HepG2 (cell line): ENCODE results near the gene PXYLP1. TPM values are rescaled to one million over a fixed set of nuclear protein-coding genes. Genes with fewer than 3 reads are reported as not detected.

Experiments
- ARID3A ChIP-seq: IDR thresholded peaks from 2 replicates; pipeline ENCODE4 v1.6.1; 2012; ENCODE audit warnings: low read depth, low read length, improper control_type of control experiment
- DZIP1 ChIP-seq: sonication (generic); formaldehyde crosslinking; IDR thresholded peaks from 2 replicates; pipeline ENCODE4 v1.5.0; 2020; ENCODE audit warnings: mild to moderate bottlenecking, missing genetic modification reagents
- FOSL1 ChIP-seq: sonication (generic); formaldehyde crosslinking; IDR thresholded peaks from 2 replicates; pipeline ENCODE4 v1.9.0; 2021; ENCODE audit warnings: missing genetic modification reagents, borderline replicate concordance
- HDAC2 ChIP-seq: sonication (generic); formaldehyde crosslinking; IDR thresholded peaks from 2 replicates; pipeline ENCODE4 v1.4.0; 2020; ENCODE audit warnings: missing genetic modification reagents
- HOMEZ ChIP-seq: IDR thresholded peaks from 2 replicates; pipeline ENCODE4 v1.6.1; 2016; ENCODE audit warnings: low read depth
- IKZF4 ChIP-seq: sonication (generic); formaldehyde crosslinking; IDR thresholded peaks from 2 replicates; pipeline ENCODE4 v1.5.1; 2020; ENCODE audit warnings: borderline replicate concordance, mild to moderate bottlenecking, low read depth, missing genetic modification reagents; ENCODE audit errors: not compliant biosample characterization
- IRF2 ChIP-seq: IDR thresholded peaks from 2 replicates; pipeline ENCODE4 v1.6.1; 2018; ENCODE audit warnings: missing genetic modification reagents, missing compliant biosample characterization
- PAF1 ChIP-seq: IDR thresholded peaks from 2 replicates; pipeline ENCODE4 v1.6.1; 2016; ENCODE audit warnings: missing genetic modification reagents, missing compliant biosample characterization
- PATZ1 ChIP-seq: sonication (generic); formaldehyde crosslinking; IDR thresholded peaks from 2 replicates; pipeline ENCODE4 v1.4.0; 2020; ENCODE audit warnings: missing genetic modification reagents
- REPIN1 ChIP-seq: sonication (generic); formaldehyde crosslinking; IDR thresholded peaks from 2 replicates; pipeline ENCODE4 v1.8.0; 2022; ENCODE audit warnings: missing genetic modification reagents, low read depth, mild to moderate bottlenecking, borderline replicate concordance
- TBL1XR1 ChIP-seq: fragments of 150-350 bp; IDR thresholded peaks from 2 replicates; pipeline ENCODE4 v1.6.1; 2014; ENCODE audit warnings: borderline replicate concordance, low read length; ENCODE audit not compliant: partially characterized antibody
- THRA ChIP-seq: sonication (generic); formaldehyde crosslinking; IDR thresholded peaks from 2 replicates; pipeline ENCODE4 v1.4.0; 2020; ENCODE audit warnings: missing genetic modification reagents, borderline replicate concordance
- ZBTB20 ChIP-seq: sonication (generic); formaldehyde crosslinking; IDR thresholded peaks from 2 replicates; pipeline ENCODE4 v1.8.1; 2023; ENCODE audit warnings: missing genetic modification reagents, low read depth, mild to moderate bottlenecking, borderline replicate concordance
- ZMYM4 ChIP-seq: sonication (generic); formaldehyde crosslinking; IDR thresholded peaks from 2 replicates; pipeline ENCODE4 v1.8.1; 2023; ENCODE audit warnings: mild to moderate bottlenecking, missing genetic modification reagents
- ZNF12 ChIP-seq: sonication (generic); formaldehyde crosslinking; IDR thresholded peaks from 2 replicates; pipeline ENCODE4 v1.5.0; 2020; ENCODE audit warnings: missing genetic modification reagents
- ZNF30 ChIP-seq: sonication (generic); formaldehyde crosslinking; IDR thresholded peaks from 2 replicates; pipeline ENCODE4 v1.5.0; 2020; ENCODE audit warnings: mild to moderate bottlenecking, missing genetic modification reagents
- ZNF546 ChIP-seq: sonication (generic); formaldehyde crosslinking; conservative IDR thresholded peaks from 2 replicates; pipeline ENCODE4 v1.8.1; 2023; ENCODE audit warnings: mild to moderate bottlenecking, missing genetic modification reagents
- ZNF576 ChIP-seq: sonication (generic); formaldehyde crosslinking; IDR thresholded peaks from 2 replicates; pipeline ENCODE4 v1.4.0; 2020; ENCODE audit warnings: mild to moderate bottlenecking, missing genetic modification reagents
- ZNF792 ChIP-seq: IDR thresholded peaks from 2 replicates; pipeline ENCODE4 v1.6.1; 2016
- ZSCAN30 ChIP-seq: sonication (generic); formaldehyde crosslinking; IDR thresholded peaks from 2 replicates; pipeline ENCODE4 v1.5.0; 2020; ENCODE audit warnings: mild to moderate bottlenecking, missing genetic modification reagents
- polyA plus RNA-seq, 8 experiments: library from polyadenylated mRNA; depleted of rRNA in 3 of 8; stranded (reverse) in 7 of 8; unstranded in 1 of 8; fragments of >200 nt; fragmentation: Illumina TruSeq in 4 of 8; extraction: Trizol in 4 of 8; gene quantifications; 2 replicates each; pipeline versions ENCODE4 v1.2.1 to v1.2.3, GENCODE V29; 2011 to 2016; ENCODE audit warnings: low read depth in 4 of 8, missing spikeins in 1 of 8, mixed read lengths in 1 of 8; ENCODE audit not compliant: insufficient read depth in 1 of 8
- total RNA-seq, 5 experiments: library from RNA; depleted of rRNA; stranded (reverse); fragments of >200 nt; fragmentation: Illumina TruSeq; extraction: Trizol; gene quantifications; 2 replicates each; pipeline ENCODE4 v1.2.3, GENCODE V29; 2016; ENCODE audit warnings: low read depth in 1 of 5

Gene PXYLP1
- total and polyA plus RNA-seq, 2 of the 13 experiments (the other 11 are each of a cell fraction or from before 2014, with no cell fraction given): 4.9 to 8.1 TPM

GRCh38 chr3:141275973-141276372 is 44.3 kb downstream of the PXYLP1 start (continued):
- TF ChIP-seq THRA: 0 out of 2 replicates have a peak, but pooled peaks have one; percentile 15
- no peak for TF ChIP-seq ZNF546 (CRISPR knock-in tag)
- peak; percentile 97 for TF ChIP-seq HOMEZ (CRISPR knock-in tag)
- no peak for TF ChIP-seq DZIP1 (CRISPR knock-in tag)
- TF ChIP-seq FOSL1 (CRISPR knock-in tag): no peak
- TF ChIP-seq ZNF576 (CRISPR knock-in tag): no peak
- peak; percentile 44; the same call in 1 of the 2 replicates for TF ChIP-seq ZNF12 (CRISPR knock-in tag)
- 0 out of 2 replicates have a peak, but pooled peaks have one; percentile 25 for TF ChIP-seq IRF2
- TF ChIP-seq ZBTB20 (CRISPR knock-in tag): peak; percentile 71; the same call in 1 of the 2 replicates
- TF ChIP-seq ZNF30: no peak
- no peak for TF ChIP-seq PAF1 (CRISPR knock-in tag)
- no peak for TF ChIP-seq REPIN1 (CRISPR knock-in tag)
- TF ChIP-seq ZMYM4 (CRISPR knock-in tag): peak; percentile 97
- TF ChIP-seq ARID3A: 0 out of 2 replicates have a peak, but pooled peaks have one; percentile 25
- no peak for TF ChIP-seq IKZF4
- peak; percentile 59 for TF ChIP-seq PATZ1
- 0 out of 2 replicates have a peak, but pooled peaks have one; percentile 26 for TF ChIP-seq ZNF792 (CRISPR knock-in tag)
- TF ChIP-seq TBL1XR1: peak; percentile 52
- TF ChIP-seq ZSCAN30 (CRISPR knock-in tag): no peak
- peak; percentile 73; the same call in 1 of the 2 replicates for TF ChIP-seq HDAC2 (CRISPR knock-in tag)
